Upper lobe of left lung (tissue), 6 donors: ENCODE results near the gene TSSK6. TPM values are rescaled to one million over a fixed set of nuclear protein-coding genes. Genes with fewer than 3 reads are reported as not detected.

ENCODE experiments used
- ATAC-seq, 2 donors: fragments of 200-7000 bp; cut with Tn5 transposase; one replicate each; pipeline ENCODE4 v1.9.1; 2022; ENCODE audit warnings: mild to moderate bottlenecking in 2 of 2, moderate library complexity in 2 of 2; ENCODE audit not compliant: low FRiP score in 2 of 2
- DNase-seq, 2 donors: peaks; one replicate each; pipeline ENCODE4 v3.0.0-alpha.2; 2019 to 2020
- H3K27ac ChIP-seq, 4 donors: fragments of 200-600 bp; sonication (generic); one replicate each; pipeline ENCODE4 v1.5.1; 2016 to 2019
- H3K27me3 ChIP-seq, 4 donors: fragments of 200-600 bp; sonication (generic); one replicate each; pipeline ENCODE4 v1.5.1; 2017 to 2019
- H3K36me3 ChIP-seq, 4 donors: fragments of 200-600 bp; sonication (generic); one replicate each; pipeline ENCODE4 v1.5.1; 2016 to 2019
- H3K4me1 ChIP-seq, 4 donors: fragments of 200-600 bp; sonication (generic); one replicate each; pipeline ENCODE4 v1.5.1; 2018 to 2019
- H3K4me3 ChIP-seq, 4 donors: fragments of 200-600 bp; sonication (generic); one replicate each; pipeline ENCODE4 v1.5.1; 2017 to 2019; ENCODE audit warnings: mild to moderate bottlenecking in 2 of 4, moderate library complexity in 1 of 4
- H3K9me3 ChIP-seq, 4 donors: fragments of 200-600 bp; sonication (generic); one replicate each; pipeline ENCODE4 v1.5.1; 2018 to 2019
- EP300 ChIP-seq, 4 donors: sonication (generic); formaldehyde crosslinking; IDR thresholded peaks; one replicate each; pipeline ENCODE4 v1.5.1; 2017; ENCODE audit warnings: antibody characterized with exemption in 4 of 4, control low read depth in 2 of 4
- POLR2A ChIP-seq, 4 donors: fragments of 450-650 bp; IDR thresholded peaks; one replicate each; pipeline ENCODE4 v1.5.1; 2016 to 2017; ENCODE audit warnings: antibody characterized with exemption in 4 of 4, mild to moderate bottlenecking in 2 of 4
- POLR2AphosphoS5 ChIP-seq, 2 donors: sonication (generic); formaldehyde crosslinking; IDR thresholded peaks; one replicate each; pipeline ENCODE4 v1.5.1; 2017; ENCODE audit warnings: antibody characterized with exemption in 2 of 2
- WGBS, 2 donors: methylation state at CpG; one replicate each; pipeline ENCODE4 v1.1.5; 2017 to 2018; 5-methylcytosine and 5-hydroxymethylcytosine counted together
- total RNA-seq, 6 donors: library from RNA; depleted of rRNA in 4 of 6; stranded (reverse); fragments of >200 nt in 4 of 6; gene quantifications; one replicate each; pipeline versions ENCODE4 v1.1.0 to v1.2.1, GENCODE V29; 2016 to 2021
- TF ChIP-seq, protein P1 (sequence below), 6 experiments: fragments of 450-650 bp in 4 of 6; fragments of 200-600 bp in 2 of 6; sonication (generic) in 2 of 6; IDR thresholded peaks; one replicate each; pipeline ENCODE4 v1.5.1; 2016 to 2019; ENCODE audit warnings: antibody characterized with exemption in 6 of 6
- donor health status: DM: no; HTN: no; CAD: no; lungs with moderate emphysema.
- donor health status: DM: no; HTN: yes; CAD: no; lungs with severe emphysema.

The TSSK6 gene
- total RNA-seq, 6 donors from 2014 or later: 1.7 to 7.3 (median 3.1) TPM

DNA sequence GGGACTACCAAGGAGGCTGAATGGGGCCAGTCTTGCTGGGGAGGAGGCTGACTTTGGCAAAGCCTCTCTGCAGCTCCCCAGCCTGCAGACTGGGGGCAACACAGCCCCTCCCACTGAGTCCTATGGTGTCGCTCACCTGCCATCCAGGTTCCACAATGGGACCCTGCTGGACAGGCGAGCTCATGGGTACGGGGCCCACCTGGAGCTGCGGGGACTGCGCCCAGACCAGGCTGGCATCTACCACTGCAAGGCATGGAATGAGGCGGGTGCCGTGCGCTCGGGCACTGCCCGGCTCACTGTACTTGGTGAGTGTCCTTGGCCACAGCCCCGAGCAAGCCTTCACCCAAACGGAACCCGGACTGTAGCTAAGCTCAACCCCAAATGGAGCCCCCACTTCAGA, 27.8 kb upstream of the TSSK6 start:
- DNase-seq (no peak), ATAC-seq (no peak)

DNA sequence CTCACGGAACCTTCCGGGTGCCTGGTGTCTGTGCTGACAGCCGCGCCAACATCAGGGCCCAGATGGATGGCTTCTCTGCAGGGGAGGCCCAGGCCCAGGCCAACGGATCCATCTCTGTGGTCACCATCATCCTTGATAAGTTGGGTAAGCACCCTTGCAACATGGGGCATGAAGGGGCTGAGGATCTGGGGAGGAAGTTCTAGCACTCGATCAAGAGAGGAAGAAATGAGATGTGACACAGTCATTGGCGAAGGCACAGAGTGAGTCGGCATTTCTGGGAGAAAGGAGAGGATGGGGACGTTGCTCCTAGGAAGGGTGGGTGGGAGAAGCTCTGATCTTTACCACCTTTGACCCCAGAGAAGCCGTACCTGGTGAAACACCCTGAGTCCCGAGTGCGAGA, 27.2 kb upstream of the TSSK6 start:
- ATAC-seq (no peak), DNase-seq (peak in 1 of 2 donors; percentile 35)
- no peaks in the 10 kb centered on the region for H3K36me3 ChIP-seq
- no peaks in the 10 kb centered on the region for H3K9me3 ChIP-seq
- H3K4me3 ChIP-seq: no peak overlapping the region
- no peak for TF ChIP-seq EP300 (IDR thresholded peaks at IDR 0.05)
- TF ChIP-seq POLR2AphosphoS5 (IDR thresholded peaks at IDR 0.05): no peak
- no peak for TF ChIP-seq POLR2A (IDR thresholded peaks at IDR 0.05)
- TF ChIP-seq, protein P1, sequence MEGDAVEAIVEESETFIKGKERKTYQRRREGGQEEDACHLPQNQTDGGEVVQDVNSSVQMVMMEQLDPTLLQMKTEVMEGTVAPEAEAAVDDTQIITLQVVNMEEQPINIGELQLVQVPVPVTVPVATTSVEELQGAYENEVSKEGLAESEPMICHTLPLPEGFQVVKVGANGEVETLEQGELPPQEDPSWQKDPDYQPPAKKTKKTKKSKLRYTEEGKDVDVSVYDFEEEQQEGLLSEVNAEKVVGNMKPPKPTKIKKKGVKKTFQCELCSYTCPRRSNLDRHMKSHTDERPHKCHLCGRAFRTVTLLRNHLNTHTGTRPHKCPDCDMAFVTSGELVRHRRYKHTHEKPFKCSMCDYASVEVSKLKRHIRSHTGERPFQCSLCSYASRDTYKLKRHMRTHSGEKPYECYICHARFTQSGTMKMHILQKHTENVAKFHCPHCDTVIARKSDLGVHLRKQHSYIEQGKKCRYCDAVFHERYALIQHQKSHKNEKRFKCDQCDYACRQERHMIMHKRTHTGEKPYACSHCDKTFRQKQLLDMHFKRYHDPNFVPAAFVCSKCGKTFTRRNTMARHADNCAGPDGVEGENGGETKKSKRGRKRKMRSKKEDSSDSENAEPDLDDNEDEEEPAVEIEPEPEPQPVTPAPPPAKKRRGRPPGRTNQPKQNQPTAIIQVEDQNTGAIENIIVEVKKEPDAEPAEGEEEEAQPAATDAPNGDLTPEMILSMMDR (IDR thresholded peaks at IDR 0.05): no peak
- H3K27me3 ChIP-seq: peaks cover 3 to 43% (median 31%) of the 10 kb centered on the region in 4 donors
- H3K4me1 ChIP-seq: peaks cover 15 to 35% (median 29%) of the 10 kb centered on the region in 4 donors
- WGBS, 2 donors: 66 to 74% methylated on average over 8 to 12 of the region's 12 CpGs
- H3K27ac ChIP-seq: no peak overlapping the region

More for the DNA sequence above, 27.8 kb upstream of the TSSK6 start:
- Histone ChIP-seq H3K36me3 (no peaks in the 10 kb centered on the region), H3K9me3 (no peaks in the 10 kb centered on the region), H3K4me1 (peaks cover 15 to 29% (median 25%) of the 10 kb centered on the region in 4 donors), H3K4me3 (no peak overlapping the region), H3K27ac (no peak overlapping the region), H3K27me3 (peaks cover 3 to 39% (median 28%) of the 10 kb centered on the region in 4 donors)
- TF ChIP-seq, protein P1 (IDR thresholded peaks at IDR 0.05): no peak
- TF ChIP-seq POLR2A (IDR thresholded peaks at IDR 0.05) (no peak), POLR2AphosphoS5 (IDR thresholded peaks at IDR 0.05) (no peak), EP300 (IDR thresholded peaks at IDR 0.05) (no peak)
- WGBS, 2 donors: 93% methylated on average over 12 of the region's 13 CpGs; no CpG with 5 or more reads in 1 of the 2 donors

DNA sequence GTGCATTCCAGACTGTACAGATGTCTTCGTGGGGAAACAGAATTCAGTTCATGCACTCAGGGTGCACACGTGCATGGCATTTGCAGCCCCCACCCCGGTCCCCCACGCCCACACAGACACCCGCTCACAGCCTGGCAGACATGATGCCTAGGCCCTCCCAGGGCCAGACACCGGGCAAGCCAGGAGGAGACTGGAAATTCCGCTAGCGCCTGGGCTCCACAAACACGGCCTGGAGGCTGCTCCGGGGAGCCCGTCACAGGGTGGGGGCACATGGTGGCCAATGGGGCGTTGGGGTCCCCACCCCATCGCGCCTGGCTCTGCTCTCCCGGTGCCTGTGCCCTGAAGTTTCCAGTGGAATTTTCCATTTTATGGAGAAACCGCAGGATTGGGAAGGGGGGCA, 26.3 kb upstream of the TSSK6 start:
- 74 to 77% methylated on average over 13 to 15 of the region's 16 CpGs for WGBS, 2 donors
- DNase-seq: no peak
- H3K4me1 ChIP-seq: peaks cover 19 to 40% (median 30%) of the 10 kb centered on the region in 4 donors
- H3K9me3 ChIP-seq: no peaks in the 10 kb centered on the region
- ATAC-seq: no peak
- no peak overlapping the region for H3K4me3 ChIP-seq
- no peak for TF ChIP-seq POLR2AphosphoS5 (IDR thresholded peaks at IDR 0.05)
- TF ChIP-seq, protein P1 (IDR thresholded peaks at IDR 0.05): no peak
- TF ChIP-seq EP300 (IDR thresholded peaks at IDR 0.05): no peak
- TF ChIP-seq POLR2A (IDR thresholded peaks at IDR 0.05): no peak
- H3K27ac ChIP-seq: no peak overlapping the region
- H3K27me3 ChIP-seq: peaks cover 3 to 48% (median 31%) of the 10 kb centered on the region in 4 donors
- no peaks in the 10 kb centered on the region for H3K36me3 ChIP-seq

DNA sequence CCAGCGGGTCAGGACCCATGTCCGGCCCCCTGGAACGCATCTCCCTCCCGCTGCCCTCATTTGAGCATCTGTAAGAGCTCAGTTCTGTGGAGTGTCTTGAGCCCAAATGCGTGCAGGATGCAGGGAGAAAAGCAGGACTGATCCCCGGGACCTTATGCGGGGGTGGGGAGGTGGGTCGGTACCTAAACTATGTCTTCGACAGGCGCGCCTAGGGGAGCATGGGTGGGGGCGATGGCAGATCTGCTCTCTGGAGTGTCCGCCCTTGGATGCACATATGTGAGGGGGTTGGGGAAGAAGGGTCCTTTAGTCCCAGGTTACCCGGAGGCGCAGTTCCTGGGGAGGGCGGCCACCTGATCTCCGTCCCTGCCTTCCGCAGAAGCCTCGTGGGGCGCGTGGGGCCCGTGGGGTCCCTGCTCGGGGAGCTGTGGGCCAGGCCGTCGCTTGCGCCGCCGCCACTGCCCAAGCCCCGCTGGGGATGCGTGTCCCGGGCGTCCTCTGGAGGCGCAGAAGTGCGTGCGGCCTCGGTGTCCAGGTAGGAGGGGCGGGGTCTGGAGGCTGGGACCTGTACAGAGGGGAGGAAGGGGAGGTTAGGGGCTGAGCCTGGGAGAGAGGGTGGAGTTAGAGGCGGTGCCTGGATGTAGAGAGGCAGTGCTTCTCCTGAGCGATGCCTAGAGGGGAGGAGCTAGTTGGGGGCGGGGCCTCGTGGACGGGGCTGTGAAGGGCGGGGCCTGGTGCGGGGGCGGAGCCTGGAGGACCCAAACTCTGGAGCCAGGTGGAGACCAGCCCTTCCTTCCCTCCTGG, 25.6 kb upstream of the TSSK6 start:
- DNase-seq (peak; percentile 74 to 88), ATAC-seq (peak; percentile 9 to 56)
- no peak overlapping the region for H3K27ac ChIP-seq
- 2 to 6% methylated on average over 10 to 14 of the region's 45 CpGs for WGBS, 2 donors
- H3K9me3 ChIP-seq: no peaks in the 10 kb centered on the region
- TF ChIP-seq EP300 (IDR thresholded peaks at IDR 0.05) (no peak), POLR2A (IDR thresholded peaks at IDR 0.05) (no peak), POLR2AphosphoS5 (IDR thresholded peaks at IDR 0.05) (no peak)
- TF ChIP-seq, protein P1 (IDR thresholded peaks at IDR 0.05): no peak
- peaks cover 19 to 40% (median 30%) of the 10 kb centered on the region in 4 donors for H3K4me1 ChIP-seq
- H3K27me3 ChIP-seq: peaks cover 3 to 48% (median 31%) of the 10 kb centered on the region in 4 donors
- peak overlapping the region in 3 of 4 donors; percentile 12 to 34 (median 24) for H3K4me3 ChIP-seq
- no peaks in the 10 kb centered on the region for H3K36me3 ChIP-seq
